HG02885 (cell line): ENCODE measurements around the gene CLK3.
A peak's percentile ranks its signal among the peaks of the same experiment; 100 is the strongest.

Experiments used
- ATAC-seq: cut with Tn5 transposase; IDR thresholded peaks from one replicate; pipeline ENCODE4 v1.9.1; 2021; ENCODE audit warnings: mild to moderate bottlenecking; ENCODE audit not compliant: unreplicated experiment, poor library complexity

CLK3 gene

DNA sequence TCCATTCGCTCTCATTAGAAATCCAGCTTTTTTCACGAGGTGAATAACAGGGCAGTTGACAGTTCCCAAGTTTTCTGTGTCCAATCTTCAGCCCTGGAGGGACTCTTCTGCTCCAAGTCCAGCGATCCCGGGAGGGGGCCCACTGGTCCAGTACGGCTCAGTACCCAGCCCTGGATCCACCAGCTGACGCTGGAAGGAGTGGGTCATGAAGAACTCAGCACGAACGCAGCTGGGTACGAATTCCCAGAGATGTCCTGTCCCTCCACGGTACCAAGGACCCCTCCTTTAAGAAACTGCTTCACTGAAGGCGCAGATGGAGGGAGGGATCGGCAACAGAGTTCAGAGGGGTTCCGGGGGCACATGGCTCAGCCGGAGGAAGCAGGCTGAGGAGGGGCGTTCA is 16.5 kb upstream of the CLK3 start:
- ATAC-seq: no peak

DNA sequence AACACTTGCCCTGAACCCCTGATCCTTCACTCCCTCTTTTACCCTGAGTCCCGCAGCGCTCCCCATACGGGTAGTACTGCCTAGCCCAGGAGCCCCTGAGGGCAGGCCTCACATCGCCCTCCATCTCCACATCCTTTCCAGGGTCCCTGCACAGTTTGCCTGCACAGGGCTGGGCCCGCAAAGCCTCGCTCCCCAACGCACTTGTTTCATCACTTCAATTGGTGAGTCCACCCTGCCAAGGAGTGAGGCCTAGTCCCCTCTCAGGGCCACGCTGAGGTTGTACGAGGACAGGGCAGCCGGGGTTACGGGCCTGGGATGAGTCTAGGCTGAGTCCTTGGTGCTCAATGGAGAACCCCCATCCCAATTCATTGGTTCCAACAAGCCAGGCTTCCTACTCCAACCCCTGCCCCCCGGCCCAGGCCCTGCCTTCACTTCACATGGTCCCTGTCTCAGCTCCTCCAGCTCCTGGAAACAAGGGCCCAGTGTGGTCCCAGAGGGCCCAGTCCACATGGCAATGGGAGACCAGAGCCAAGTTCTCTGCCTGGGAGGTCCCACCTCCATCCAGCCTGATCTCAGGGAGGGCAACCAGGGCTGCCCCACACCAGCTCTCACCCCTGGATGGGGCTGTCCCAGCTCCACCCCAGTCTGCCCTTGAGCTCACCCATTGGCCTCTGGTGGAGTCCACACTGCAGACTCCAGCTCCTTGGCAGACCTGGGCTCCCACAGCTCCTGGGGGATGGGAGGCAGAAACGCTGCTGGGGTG is 12.4 kb upstream of the CLK3 start:
- ATAC-seq: no peak

DNA sequence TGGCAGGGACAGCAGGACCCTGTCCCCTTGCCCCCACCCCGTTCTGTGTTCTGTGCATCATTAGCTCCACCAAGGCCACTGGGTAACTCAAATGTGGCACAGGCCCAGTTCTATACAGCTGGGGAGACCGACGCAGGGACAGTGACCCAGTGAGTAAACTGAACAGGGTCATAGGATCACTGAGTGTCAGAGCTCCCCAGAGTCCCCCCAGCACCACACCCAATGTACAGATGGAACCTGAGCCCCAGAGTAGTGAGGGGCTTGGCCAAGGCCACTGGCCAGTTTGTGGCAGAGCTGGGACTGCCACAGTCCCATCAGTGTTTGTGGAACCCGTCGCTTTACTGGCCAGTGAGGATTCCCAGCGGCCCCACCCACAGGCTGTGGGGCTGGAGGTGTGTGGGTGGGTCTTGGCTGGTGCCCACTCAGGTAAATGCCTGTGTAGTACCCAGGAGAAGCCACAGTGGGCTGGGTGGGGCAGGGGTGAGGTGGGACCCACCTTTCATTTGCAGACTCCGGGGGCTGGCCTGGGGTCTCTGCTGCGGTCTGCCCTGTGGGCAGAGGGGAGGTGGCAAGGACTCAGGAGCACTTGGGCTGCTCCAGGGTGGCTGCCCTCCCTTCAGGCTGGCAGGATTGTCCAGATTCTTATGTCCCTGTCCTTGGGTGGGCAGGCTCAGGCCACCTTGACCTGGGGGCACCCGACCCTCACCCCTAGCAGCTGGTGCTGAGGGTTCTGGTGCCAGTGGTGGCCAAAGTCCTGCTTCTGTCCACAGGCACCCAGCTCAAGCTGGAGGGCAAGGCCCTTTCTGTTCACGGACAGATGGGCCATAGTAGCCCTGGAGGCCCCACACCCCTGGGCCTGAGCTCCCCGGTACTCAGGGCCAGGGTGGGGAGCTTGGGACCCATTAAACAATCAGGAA is 11.6 kb upstream of the CLK3 start:
- ATAC-seq: no peak

DNA sequence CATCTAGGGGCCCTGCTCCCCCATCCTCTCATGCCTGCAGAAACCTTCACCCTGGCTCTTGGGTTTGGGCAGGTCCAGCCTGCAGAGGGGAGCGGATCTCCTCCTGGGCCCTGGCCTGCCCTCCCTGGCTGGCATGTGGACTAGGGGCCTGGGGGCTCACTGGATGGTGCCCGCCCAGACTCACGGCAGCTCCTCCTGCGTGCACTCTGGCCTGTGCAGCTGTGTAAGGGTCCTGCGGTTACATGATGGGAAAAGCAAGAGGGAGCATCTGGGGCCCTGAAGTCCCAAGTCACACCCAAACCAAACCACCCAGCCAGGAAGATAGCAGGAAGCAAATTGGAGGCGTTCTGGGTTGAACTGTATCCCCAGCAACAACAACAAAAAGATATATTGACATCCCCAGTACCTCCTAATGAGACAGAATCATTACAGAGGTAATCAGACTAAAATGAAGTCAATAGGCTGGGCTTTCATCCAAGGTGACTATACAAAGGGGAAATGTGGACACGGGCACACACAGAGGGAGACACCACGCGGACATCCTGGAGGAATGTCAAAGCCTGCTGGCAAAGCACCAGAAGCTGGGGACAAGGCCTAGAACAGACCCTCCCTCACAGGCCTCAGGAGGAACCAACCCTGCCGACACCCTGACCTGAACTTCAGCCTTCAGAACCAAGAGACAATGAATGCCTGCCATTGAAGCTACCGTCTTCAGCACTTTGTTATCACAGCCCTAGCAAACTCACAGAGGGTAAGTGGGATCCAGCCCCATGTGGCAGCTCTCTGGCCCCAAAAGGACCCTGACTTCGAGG is 10.4 kb upstream of the CLK3 start:
- no peak for ATAC-seq

DNA sequence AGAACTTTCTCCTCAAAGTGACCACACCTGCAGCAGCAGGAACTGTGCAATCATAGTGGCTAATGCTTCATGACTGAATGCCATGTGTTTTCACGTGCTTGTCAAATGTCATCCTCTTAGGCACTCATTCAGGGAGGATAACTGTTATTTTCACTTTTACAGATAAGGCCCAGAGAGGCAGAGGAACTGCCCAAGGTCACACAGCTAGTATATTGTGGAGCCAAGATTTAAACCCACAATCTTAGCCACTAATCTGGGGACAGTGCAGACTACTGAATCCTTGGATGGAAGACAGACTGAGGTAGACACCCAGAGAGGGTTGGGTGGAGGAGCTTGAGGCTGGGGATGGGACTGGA is 9.9 kb upstream of the CLK3 start:
- ATAC-seq: no peak

DNA sequence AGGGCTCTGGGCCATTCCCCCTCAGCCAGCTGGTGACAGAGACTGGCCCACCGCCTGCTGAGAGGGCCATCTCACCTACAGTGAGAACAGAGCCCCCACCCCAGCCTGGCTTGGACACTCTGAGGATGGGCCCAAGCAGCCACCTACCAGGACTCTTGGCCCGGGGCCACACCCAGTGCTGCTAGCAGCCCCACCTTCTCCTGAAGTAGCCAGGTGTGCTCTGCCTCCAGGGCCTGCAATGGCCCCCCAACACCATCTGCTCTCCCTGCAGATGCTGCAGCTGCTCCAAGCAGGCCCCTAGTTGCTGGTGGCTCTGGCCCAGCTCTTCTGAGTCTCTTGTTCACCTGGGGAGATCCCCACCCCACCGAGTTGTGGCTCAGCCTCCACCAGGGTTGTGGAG is 6.8 kb upstream of the CLK3 start:
- no peak for ATAC-seq

DNA sequence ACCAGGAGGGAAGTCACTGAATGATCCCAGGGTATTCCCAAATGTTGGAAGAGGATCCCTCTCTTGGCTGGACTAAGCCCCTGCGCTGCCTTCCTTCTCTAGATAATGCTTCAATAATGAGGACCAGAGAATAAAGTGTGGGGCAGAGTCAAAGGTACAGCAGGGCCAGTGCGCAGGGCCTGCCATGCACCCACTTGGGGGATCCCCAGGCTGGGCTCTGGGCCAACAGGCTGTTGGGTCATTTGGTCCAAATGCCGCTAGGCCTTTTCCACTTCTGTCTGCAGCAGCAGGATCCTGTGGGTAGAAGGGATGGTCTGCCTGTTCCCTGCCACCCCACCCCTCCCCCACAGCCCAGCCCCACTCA is 5.7 kb upstream of the CLK3 start:
- ATAC-seq: no peak

DNA sequence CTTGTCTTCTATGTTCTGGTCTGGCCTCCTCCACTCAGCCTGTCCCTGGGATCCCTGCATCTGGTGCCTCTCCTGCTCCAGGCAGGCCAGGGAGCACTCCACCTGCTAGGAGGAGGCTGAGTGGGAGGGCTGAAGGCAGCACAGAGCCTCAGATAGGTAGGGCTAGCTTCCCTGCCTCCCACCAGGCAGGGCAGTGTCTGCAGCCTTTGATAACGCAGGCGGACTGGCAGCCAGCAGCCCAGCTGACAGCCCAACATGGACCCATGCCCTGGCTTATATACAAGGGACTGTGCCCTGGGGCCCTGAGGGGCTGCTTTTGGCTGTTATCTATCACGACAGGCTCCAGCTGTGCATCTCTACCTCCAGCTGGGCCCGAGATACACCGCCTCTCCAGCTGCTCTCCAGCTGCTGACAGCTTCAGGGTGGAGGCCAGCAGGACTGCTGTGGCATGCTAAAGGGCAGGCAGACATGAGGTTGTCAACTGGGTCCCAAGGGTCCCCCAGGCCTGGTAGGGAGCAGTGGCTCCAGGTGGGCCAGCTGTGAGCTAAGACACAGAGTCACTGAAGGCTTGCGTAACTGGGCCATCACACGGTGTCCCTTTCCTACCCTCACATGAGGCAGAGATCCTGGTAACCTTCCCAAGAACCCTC is 5.2 kb upstream of the CLK3 start:
- no peak for ATAC-seq

DNA sequence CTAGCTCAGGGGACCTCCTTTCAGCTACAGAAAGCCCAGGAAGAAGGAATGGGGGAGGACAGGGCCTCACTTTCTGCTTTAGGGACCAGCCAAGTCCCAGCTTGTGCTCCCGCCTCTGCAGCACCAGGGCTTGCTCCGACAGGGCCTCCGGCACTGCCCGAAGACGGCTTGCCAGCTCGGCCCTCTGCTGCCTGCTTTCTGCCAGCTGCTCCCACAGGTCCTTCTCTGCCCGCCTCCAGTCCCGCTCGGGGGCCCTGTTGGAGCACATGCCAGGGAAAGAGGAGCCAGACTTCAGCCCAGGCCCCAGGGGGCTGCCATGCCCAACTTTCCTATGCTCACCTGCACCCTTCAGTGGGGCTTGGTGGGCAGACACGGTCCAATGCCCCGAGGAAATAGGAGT is 4.3 kb upstream of the CLK3 start:
- no peak for ATAC-seq

DNA sequence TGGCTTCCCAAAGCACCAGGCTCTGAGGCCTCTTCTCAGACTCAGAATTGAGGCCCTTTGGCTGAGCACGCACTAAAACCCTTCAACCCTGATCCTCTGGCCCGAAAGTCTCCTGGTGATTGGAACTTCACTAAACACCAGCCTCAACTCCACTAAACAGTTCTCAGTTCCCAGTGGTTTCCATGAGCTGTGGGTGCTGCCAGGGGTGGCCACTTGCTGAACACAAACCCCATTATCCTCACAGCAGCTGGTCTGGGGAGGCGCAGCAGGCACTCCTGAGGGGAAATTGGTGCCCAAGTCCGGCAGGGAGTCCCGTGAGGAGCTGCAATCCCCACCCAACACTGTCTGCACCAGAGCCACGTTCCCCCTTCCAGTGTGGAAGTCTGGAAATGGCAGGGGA is 3.8 kb upstream of the CLK3 start:
- no peak for ATAC-seq

DNA sequence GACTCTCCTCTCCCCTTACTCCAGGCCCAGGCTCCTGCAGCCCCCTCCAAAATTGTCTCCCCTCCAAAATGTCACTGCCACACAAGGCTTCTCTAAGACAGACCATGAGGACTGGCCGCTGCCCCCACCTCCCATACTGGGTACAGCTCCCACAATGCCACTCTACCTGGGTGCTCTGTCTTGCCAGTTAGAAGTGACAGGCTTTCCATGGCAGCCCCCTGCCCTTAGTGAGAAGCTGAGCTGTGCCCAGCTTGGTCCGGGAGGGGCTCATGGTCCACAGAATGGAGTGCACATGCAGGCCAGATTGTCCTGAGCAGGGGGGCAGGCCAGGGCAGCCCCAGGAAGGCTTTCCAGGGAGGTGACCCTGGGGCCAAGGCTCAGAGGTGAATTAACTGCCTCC is 3.0 kb upstream of the CLK3 start:
- ATAC-seq: no peak

DNA sequence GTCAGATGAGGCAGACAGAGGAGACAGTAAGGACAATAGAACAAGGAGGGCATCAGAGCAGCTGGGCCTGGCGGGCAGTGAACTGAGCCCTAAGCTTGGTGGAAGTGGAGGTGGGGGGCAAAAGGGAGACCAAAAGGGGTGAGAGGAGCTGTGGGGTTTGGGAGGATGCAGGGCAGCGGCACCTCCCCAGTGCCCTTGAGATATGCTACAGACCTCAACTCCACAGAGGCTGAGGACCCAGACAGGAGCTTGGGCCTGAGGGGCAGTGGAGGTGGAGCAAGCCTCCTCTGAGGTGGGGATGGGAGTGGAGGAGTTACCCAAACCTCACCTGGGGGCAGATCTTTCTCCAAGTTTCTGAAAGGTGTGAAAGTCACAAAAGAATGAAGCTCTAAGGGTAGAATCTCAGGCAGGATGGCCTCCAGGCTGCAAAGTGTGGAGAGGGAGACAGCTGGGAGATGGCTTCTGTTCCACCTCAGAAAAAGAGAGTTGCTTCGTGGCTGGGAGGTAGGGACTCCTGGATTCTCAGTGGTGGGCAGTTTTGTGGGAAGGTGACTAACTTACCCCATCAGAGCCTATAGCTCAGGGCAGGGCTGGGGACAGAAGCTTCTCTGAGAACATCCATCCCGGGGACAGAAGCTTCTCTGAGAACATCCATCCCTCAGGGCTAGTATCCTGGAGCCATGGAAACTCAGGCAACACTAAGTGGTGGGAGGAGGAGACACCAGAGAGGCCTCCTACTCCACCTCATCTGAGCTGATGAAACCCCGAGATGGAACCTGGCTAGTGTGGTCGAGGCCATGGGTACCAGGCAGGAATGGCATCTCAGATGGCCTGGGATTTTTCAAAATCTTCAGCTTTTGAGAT is 2.3 kb upstream of the CLK3 start:
- ATAC-seq: no peak

DNA sequence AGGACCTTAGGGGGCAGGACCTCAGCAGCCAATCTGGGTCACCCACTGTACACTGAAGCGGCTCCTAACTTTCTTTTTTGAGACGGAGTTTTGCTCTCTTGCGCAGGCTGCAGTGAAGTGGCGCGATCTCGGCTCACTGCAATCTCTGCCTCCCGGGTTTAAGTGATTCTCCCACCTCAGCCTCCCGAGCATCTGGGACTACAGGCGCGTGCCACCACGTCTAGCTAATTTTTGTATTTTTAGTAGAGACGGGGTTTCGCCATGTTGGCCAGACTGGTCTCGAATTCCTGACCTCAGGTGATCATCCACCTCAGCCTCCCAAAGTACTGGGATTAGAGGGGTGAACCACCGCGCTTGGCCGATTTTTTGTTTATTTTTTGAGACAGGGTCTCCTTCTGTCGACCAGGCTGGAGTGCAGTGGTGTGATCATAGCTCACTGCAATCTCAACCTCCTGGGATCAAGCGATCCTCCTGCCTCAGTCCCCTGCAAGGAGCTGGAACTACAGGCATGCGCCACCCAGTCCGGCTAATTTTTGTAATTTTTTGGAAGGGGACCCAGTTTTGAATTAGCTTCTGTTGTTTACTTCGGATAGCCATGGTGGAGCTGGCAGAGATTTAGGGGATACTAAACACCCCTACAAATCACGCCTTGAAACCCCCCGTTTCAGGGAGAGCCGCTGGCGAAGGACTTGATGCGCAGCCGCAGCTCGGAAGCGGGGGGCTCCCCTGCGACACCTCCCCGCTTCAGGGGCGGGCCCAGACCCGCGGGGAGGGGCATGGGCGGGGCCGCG is 1.5 kb upstream of the CLK3 start:
- no peak for ATAC-seq

DNA sequence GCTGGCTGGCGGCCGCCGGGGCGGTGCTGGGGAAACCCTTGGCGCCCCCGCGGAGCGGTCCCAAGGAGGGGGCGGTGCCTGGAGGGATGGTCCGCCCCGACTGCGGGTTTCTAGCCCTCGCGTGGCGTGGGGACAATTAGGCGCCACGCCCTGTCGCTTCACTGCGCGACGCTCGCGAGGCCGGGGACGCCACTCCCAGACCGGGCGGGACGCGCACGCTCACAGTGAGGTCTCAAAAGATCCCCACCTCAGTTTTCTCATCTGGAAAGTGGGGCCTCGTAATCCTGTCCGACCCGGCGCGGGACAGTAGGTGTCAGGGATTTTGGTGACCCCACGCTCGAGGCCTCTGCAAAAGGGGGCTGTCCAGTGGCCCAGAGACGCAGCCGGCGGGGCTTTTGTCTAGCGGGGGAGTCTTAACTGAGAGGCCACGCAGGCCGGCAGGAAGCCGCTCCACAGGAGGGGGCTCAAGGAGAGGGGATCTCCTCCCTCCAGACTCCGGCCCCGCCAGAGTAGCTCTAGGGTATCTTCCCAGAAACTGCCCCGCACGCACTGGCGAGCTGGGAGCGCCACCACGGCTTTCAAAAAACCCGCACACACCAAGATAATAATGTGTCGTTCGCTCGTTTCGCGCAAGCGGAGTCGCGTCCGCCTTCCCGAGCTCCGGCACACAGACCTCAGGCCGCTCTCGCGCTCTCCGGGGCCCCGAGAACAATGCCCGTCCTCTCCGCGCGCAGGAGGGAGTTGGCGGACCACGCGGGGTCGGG is 710 bp upstream of the CLK3 start:
- ATAC-seq: peak; percentile 66

DNA sequence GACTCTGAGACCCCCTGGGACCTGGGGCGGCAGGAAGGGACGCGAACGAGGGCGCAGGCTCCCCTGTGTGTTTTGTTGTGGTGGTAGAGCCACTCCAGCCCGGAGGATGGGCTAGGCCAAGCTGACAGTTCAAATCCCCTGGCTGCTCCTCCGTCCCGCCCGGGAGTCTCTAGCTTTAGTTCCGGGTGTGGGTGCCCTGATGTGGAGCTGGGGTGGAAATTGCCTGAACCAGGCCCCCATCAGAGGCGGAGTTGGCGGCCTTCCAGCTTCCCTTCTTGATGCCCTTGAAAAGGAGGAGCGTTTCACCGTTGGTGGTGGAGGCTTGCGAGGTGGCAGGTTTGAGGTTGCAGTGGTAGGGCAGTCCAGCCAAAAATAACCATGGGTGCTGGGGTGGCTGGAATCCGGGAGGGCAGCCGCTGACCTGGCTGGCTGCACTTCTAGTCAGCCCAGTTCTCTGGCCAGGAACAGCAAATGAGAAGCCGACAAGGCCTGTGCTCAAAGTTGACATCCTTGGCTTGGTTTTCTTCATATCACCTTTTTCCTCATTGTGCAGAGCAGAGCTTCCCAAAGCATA is 817 bp downstream of the CLK3 start:
- ATAC-seq: no peak

DNA sequence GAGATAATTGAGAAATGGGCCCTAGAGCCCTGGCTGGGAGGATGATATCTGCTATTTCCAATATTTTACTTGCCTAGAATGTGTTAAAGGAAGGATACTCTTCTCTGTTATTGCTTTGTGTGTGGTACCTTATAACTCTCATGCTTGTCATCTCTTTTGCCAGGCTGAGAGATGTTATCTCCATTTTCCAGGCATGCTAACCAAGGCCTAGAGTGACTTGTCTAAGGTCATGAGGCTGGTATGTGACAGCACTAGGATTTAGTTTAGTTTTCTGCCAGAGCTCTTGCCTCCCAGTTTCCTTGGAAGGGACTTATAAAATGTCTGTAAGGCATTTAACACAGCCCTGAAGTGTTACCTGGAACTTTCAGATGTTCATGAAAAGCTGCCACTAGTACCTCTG is 1.4 kb downstream of the CLK3 start:
- ATAC-seq: no peak

DNA sequence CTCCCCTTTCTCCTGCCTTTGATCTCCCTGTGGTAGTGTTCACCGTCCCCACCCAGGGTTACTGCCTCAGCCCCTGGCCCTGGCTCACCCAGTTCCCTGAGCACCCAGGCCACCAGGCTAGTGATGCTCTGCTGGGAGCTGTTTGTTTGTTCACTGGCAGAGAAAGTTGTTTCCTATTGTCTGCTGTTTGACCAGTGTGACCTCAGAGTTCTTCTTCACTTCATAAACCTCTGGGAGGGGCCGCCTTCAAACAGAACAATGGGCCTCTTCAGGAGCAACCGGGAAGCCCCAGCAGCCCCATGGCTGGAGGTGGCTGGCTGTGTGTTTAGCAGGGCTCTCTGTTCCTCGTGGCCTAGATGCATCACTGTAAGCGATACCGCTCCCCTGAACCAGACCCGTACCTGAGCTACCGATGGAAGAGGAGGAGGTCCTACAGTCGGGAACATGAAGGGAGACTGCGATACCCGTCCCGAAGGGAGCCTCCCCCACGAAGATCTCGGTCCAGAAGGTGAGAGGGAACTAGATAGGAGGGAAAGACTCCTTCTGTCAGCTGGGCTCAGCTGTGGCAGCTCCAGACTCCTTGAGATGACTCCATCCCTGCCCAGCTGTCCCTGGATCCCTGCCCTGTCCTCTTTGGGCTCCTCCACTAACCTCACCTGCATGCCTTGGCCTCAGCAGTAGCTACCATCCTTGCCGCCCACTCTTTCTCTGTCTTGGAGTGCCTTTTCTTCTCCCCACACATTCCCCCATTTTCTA is 3.4 kb downstream of the CLK3 start:
- no peak for ATAC-seq
